ENCODE measurements around the gene UBE2G2.

The UBE2G2 gene

GRCh38 chr21:44761747-44762208 is 39.8 kb downstream of the UBE2G2 start:
- Histone ChIP-seq H3K36me3 (ENCODE audit: control insufficient read depth, insufficient read depth, low read length) (no peaks in the 10 kb centered on the region; the same call in 1 of the 2 replicates), H3K27me3 (ENCODE audit: control insufficient read depth, insufficient read depth, low read length) (no peaks in the 10 kb centered on the region), H3K9ac (ENCODE audit: low read depth, low read length) (no peak overlapping the region), H3K9me3 (ENCODE audit: control insufficient read depth, insufficient read depth, low read length) (no peaks in the 10 kb centered on the region), H3K4me3 (ENCODE audit: low read depth, low read length) (no peak overlapping the region), H3K27ac (ENCODE audit: low read depth, low read length) (no peak overlapping the region), H3K4me1 (ENCODE audit: control insufficient read depth, insufficient read depth, low read length) (peaks cover 8% of the 10 kb centered on the region; the same call in 1 of the 2 replicates)

DNA sequence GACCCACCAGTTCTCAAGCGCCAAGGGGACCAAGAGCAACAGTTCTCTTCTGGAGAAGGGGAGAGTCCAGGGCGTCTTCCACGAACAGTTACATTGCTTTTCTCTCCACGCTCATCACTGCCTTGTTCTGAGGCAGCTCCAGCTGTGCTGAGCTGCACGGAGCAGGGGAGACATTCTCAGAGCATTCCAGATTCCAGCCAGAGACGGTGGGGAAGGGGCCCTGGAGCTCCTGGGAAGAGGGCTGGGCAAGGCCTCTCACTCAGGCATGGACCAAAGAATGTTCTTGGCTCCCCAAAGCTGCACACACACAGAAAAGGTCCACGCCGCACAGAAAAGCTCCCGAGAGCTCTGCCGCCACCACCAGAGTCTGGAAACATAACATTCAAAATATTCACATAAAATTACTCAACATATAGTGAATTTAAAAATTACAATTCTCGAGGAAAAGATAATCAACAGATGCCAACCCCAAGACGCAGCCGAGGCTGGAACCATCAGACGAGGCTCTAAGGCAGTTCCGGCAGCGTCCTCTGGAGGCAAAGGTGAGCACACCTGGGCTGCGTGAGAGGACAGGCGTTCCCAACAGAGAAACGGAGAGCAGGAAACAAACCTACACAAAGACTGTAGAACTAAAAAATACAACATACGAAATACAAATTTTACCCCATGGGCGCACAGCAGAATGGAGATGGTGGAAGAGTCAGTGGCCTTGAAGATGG is 40.5 kb downstream of the UBE2G2 start:
- Histone ChIP-seq H3K4me3 (ENCODE audit: low read depth, low read length) (no peak overlapping the region), H3K27me3 (ENCODE audit: control insufficient read depth, insufficient read depth, low read length) (no peaks in the 10 kb centered on the region), H3K4me1 (ENCODE audit: control insufficient read depth, insufficient read depth, low read length) (peaks cover 5% of the 10 kb centered on the region; the same call in 1 of the 2 replicates), H3K27ac (ENCODE audit: low read depth, low read length) (no peak overlapping the region), H3K36me3 (ENCODE audit: control insufficient read depth, insufficient read depth, low read length) (no peaks in the 10 kb centered on the region; the same call in 1 of the 2 replicates), H3K9me3 (ENCODE audit: control insufficient read depth, insufficient read depth, low read length) (no peaks in the 10 kb centered on the region), H3K9ac (ENCODE audit: low read depth, low read length) (no peak overlapping the region)

GRCh38 chr21:44760376-44760775 is 41.2 kb downstream of the UBE2G2 start:
- no peak overlapping the region for H3K9ac ChIP-seq (ENCODE audit: low read depth, low read length)

DNA sequence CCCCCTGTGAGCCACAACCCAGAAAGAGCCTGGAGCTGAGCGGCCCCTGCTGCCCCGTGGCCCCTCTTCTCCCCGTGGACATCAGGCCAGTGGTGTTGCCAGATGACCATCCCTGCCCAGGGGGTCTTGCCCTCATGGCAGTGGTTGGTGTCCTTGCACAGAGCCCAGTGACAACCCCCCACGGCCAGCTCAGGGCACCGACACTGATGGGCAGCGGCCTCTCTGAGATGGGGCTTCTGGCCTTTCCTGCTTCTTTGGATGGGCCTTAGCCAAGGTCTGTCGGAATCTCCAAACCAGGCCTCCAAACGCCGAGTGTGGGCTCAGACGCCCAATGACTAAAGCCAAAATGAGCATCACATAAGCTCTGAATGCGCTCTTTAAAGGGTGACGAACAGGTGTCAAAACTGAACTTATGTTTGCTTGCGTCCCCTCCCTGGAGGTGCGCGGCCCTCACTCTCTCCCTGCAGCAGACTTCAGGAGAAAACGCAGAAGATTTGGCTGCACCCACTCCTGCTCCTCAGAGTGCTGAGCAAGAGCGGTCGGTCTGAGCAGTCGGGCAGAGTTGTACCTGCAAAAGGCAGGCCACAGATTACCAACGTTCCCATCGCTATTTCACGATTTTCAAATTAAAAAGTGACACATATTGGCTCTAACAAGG is 41.9 kb downstream of the UBE2G2 start:
- Histone ChIP-seq H3K27ac (ENCODE audit: low read depth, low read length) (no peak overlapping the region), H3K9me3 (ENCODE audit: control insufficient read depth, insufficient read depth, low read length) (no peaks in the 10 kb centered on the region), H3K9ac (ENCODE audit: low read depth, low read length) (no peak overlapping the region), H3K27me3 (ENCODE audit: control insufficient read depth, insufficient read depth, low read length) (no peaks in the 10 kb centered on the region), H3K4me3 (ENCODE audit: low read depth, low read length) (no peak overlapping the region), H3K4me1 (ENCODE audit: control insufficient read depth, insufficient read depth, low read length) (no peaks in the 10 kb centered on the region), H3K36me3 (ENCODE audit: control insufficient read depth, insufficient read depth, low read length) (no peaks in the 10 kb centered on the region)

More at GRCh38 chr21:44760376-44760775, 41.2 kb downstream of the UBE2G2 start:
- H3K4me3 ChIP-seq (ENCODE audit: low read depth, low read length), result no peak overlapping the region
- H3K4me1 ChIP-seq (ENCODE audit: control insufficient read depth, insufficient read depth, low read length), result 0 out of 2 replicates have a peak, but pooled peaks cover 3% of the 10 kb centered on the region
- H3K27ac ChIP-seq (ENCODE audit: low read depth, low read length), result no peak overlapping the region
- H3K9me3 ChIP-seq (ENCODE audit: control insufficient read depth, insufficient read depth, low read length), result no peaks in the 10 kb centered on the region
- no peaks in the 10 kb centered on the region for H3K36me3 ChIP-seq (ENCODE audit: control insufficient read depth, insufficient read depth, low read length)
- no peaks in the 10 kb centered on the region for H3K27me3 ChIP-seq (ENCODE audit: control insufficient read depth, insufficient read depth, low read length)

- H3K27me3 ChIP-seq (ENCODE audit: control insufficient read depth, insufficient read depth, low read length), result no peaks in the 10 kb centered on the region
- no peaks in the 10 kb centered on the region for H3K36me3 ChIP-seq (ENCODE audit: control insufficient read depth, insufficient read depth, low read length)
- H3K9ac ChIP-seq (ENCODE audit: low read depth, low read length), result no peak overlapping the region
- H3K4me3 ChIP-seq (ENCODE audit: low read depth, low read length), result no peak overlapping the region
- H3K9me3 ChIP-seq (ENCODE audit: control insufficient read depth, insufficient read depth, low read length), result no peaks in the 10 kb centered on the region
- no peak overlapping the region for H3K27ac ChIP-seq (ENCODE audit: low read depth, low read length)
- no peaks in the 10 kb centered on the region for H3K4me1 ChIP-seq (ENCODE audit: control insufficient read depth, insufficient read depth, low read length)
Measured at GRCh38 chr21:44758781-44759627, 42.6 kb downstream of the UBE2G2 start.

- Histone ChIP-seq H3K27ac (ENCODE audit: low read depth, low read length) (no peak overlapping the region), H3K9me3 (ENCODE audit: control insufficient read depth, insufficient read depth, low read length) (no peaks in the 10 kb centered on the region), H3K9ac (ENCODE audit: low read depth, low read length) (no peak overlapping the region), H3K4me1 (ENCODE audit: control insufficient read depth, insufficient read depth, low read length) (no peaks in the 10 kb centered on the region), H3K36me3 (ENCODE audit: control insufficient read depth, insufficient read depth, low read length) (no peaks in the 10 kb centered on the region), H3K4me3 (ENCODE audit: low read depth, low read length) (no peak overlapping the region), H3K27me3 (ENCODE audit: control insufficient read depth, insufficient read depth, low read length) (no peaks in the 10 kb centered on the region)
Measured at GRCh38 chr21:44758141-44758561, 43.5 kb downstream of the UBE2G2 start.

DNA sequence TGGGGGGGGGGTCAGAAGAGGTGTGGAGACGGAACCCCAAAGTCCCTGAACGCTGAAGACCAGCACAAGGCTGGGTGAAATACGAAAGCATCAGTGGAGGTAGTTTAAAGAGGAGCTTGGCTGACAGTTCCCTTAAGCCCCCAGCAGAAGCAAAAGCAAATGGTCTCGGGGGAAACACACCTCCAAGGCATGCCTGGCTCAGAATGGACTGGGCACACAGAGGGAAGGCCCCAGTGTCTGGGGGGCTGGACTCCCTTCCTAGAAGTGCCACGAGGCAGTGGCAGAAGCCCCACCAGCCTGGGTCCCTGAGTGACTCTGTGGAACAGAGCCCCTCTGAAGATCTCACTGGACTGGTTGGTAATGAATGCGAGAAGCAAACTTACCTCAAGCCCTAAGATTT is 43.9 kb downstream of the UBE2G2 start:
- no peak overlapping the region for H3K27ac ChIP-seq (ENCODE audit: low read depth, low read length)
- H3K9me3 ChIP-seq (ENCODE audit: control insufficient read depth, insufficient read depth, low read length), result no peaks in the 10 kb centered on the region
- no peaks in the 10 kb centered on the region for H3K27me3 ChIP-seq (ENCODE audit: control insufficient read depth, insufficient read depth, low read length)

DNA sequence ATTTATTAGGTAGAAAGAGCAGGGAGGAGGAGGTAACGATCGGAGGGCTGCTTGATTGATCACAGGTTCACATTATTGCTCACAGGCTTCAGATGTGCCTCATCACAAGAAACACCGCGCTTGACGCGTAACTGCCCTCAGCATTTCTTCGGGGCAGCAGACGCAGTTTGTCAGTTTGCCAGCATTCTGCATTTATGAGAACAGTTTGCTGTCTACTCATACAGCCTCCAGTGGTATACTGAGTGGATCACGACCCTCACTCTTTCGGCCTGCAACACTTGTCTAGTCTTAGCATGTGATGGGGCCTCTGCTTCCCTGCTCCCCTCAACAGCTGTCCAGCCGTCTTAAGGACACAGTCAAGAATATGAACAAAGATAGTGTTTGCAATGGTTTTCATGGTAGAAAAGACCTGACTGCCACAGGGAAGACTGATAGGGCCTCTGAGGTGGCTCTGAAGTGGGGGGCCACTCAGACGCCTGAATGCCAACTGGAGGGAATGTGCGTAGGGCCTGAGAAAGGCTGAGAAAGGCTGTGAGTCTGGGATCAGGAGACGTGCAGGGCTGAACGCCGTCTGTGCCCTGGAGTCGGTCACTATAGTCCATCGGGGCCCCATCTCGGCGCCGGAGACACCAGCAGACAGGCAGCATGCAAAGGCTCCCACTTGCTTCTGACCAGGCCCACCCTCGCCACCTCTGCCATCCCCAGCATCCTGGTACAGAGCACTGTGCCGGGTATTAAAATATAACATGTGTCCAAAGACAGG is 45.0 kb downstream of the UBE2G2 start:
- no peaks in the 10 kb centered on the region for H3K9me3 ChIP-seq (ENCODE audit: control insufficient read depth, insufficient read depth, low read length)
- no peaks in the 10 kb centered on the region for H3K4me1 ChIP-seq (ENCODE audit: control insufficient read depth, insufficient read depth, low read length)
- no peak overlapping the region for H3K4me3 ChIP-seq (ENCODE audit: low read depth, low read length)
- no peak overlapping the region for H3K27ac ChIP-seq (ENCODE audit: low read depth, low read length)
- no peaks in the 10 kb centered on the region for H3K27me3 ChIP-seq (ENCODE audit: control insufficient read depth, insufficient read depth, low read length)
- no peak overlapping the region for H3K9ac ChIP-seq (ENCODE audit: low read depth, low read length)
- no peaks in the 10 kb centered on the region for H3K36me3 ChIP-seq (ENCODE audit: control insufficient read depth, insufficient read depth, low read length)

More for the DNA sequence above, 43.9 kb downstream of the UBE2G2 start:
- H3K9ac ChIP-seq (ENCODE audit: low read depth, low read length), result no peak overlapping the region
- no peaks in the 10 kb centered on the region for H3K36me3 ChIP-seq (ENCODE audit: control insufficient read depth, insufficient read depth, low read length)
- no peak overlapping the region for H3K4me3 ChIP-seq (ENCODE audit: low read depth, low read length)
- H3K4me1 ChIP-seq (ENCODE audit: control insufficient read depth, insufficient read depth, low read length), result no peaks in the 10 kb centered on the region

DNA sequence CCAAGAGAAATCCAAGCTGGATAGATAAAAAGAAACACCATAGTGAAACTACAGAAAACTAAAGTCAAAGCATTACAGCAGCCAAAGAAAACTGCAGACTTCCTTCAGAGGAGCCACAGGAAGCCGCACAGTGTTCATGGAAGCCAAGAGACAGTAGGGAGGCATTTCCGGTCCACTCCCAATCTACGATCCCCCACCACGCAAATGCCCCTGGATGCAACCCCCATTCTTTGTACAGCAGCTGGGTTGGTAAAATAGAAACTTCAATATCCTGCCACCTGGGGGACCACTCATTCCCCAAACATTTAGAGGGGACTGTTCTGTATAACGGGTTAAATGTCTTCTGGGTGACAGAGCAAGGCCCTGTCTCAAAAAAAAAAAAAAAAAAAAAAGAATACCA is 46.4 kb downstream of the UBE2G2 start:
- peaks cover 5% of the 10 kb centered on the region; the same call in 1 of the 2 replicates for H3K4me1 ChIP-seq (ENCODE audit: control insufficient read depth, insufficient read depth, low read length)
- no peak overlapping the region for H3K4me3 ChIP-seq (ENCODE audit: low read depth, low read length)
- no peak overlapping the region for H3K9ac ChIP-seq (ENCODE audit: low read depth, low read length)
- no peaks in the 10 kb centered on the region for H3K9me3 ChIP-seq (ENCODE audit: control insufficient read depth, insufficient read depth, low read length)
- no peak overlapping the region for H3K27ac ChIP-seq (ENCODE audit: low read depth, low read length)
- no peaks in the 10 kb centered on the region for H3K27me3 ChIP-seq (ENCODE audit: control insufficient read depth, insufficient read depth, low read length)
- H3K36me3 ChIP-seq (ENCODE audit: control insufficient read depth, insufficient read depth, low read length), result no peaks in the 10 kb centered on the region

- H3K27ac ChIP-seq (ENCODE audit: low read depth, low read length), result no peak overlapping the region
- H3K36me3 ChIP-seq (ENCODE audit: control insufficient read depth, insufficient read depth, low read length), result no peaks in the 10 kb centered on the region
- no peaks in the 10 kb centered on the region for H3K9me3 ChIP-seq (ENCODE audit: control insufficient read depth, insufficient read depth, low read length)
- H3K4me1 ChIP-seq (ENCODE audit: control insufficient read depth, insufficient read depth, low read length), result peaks cover 17% of the 10 kb centered on the region
- H3K4me3 ChIP-seq (ENCODE audit: low read depth, low read length), result no peak overlapping the region
- H3K9ac ChIP-seq (ENCODE audit: low read depth, low read length), result no peak overlapping the region
- H3K27me3 ChIP-seq (ENCODE audit: control insufficient read depth, insufficient read depth, low read length), result no peaks in the 10 kb centered on the region
Measured at GRCh38 chr21:44753357-44753756, 48.3 kb downstream of the UBE2G2 start.

All from HUES48 (cell line).